Tongue (tissue), 2 donors: Measurements from ENCODE around the gene CEMIP. TPM values are rescaled to one million over a fixed set of nuclear protein-coding genes. Genes with fewer than 3 reads are reported as not detected.

Source experiments
- DNase-seq: peaks from one replicate; pipeline ENCODE4 v3.0.0-alpha.2; 2015
- total RNA-seq: library from RNA; depleted of rRNA; stranded (reverse); fragments of >200 nt; gene quantifications from one replicate; pipeline ENCODE4 v1.2.3, GENCODE V29; 2014

CEMIP gene
- total RNA-seq, 1 donor from 2014 or later = 0.82 TPM

DNA sequence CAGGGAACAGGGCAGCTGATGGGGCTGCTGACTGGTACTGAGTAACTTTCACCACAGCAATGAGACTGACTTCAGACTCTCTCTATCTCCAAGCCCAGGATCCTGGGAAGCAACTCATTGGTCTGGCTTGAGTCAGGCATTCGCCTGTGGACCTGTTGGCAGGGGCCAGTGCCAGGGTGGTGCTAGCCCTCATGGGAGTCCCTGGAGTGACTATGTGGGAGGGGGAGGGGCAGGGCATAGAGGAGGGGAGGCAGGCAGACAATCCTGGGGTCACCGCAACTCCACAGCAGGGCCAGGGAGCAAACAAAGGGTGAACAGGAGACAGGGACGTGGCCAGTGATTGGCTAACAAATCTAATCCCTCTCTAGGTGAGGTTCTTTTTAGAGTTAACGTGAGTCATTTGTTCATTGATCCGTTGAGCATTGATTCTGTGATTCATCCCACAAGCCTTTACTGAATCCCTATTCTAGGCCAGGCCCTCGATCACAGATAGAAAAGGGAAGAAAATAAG lies 71.8 kb downstream of the CEMIP start:
- no peak for DNase-seq

DNA sequence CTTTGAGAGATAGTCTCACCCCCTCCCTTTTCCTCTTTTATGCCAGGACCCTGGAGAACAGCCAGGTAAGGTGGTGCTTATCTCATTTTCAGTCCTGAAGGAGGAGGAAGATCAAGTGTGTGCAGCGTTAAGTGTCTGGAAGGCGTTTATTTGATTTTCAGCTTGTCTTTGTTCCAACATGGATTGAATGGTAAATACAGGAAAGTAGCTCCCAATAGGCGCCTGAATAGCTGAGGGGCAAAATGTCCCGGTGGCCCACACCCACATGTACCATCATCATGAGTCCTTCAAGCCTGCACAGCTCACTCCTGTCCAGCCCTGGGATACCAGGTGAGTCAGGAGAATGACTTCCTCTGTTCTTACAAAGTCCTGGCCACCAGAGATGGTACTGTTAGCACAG lies 73.5 kb downstream of the CEMIP start:
- DNase-seq = no peak

DNA sequence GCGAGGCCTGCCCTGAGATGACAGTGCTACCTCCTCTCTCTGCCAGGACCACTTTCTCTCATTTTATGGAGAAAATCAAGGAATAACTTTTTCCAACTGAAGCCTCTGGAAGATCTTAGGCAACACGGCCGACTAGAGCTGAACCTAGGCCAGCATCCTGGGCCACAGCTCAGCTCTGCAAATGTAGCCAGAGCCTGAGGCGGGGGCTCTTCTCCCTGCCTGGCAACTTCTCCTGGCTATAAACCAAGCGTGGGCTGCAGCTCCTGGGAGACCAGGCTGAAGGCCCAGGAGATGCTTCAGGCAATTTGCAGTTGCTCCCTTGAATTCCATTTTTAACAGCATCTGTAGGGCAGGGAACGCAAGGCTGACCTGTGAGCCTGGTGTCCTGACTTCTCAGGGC lies 74.9 kb downstream of the CEMIP start:
- no peak for DNase-seq

DNA sequence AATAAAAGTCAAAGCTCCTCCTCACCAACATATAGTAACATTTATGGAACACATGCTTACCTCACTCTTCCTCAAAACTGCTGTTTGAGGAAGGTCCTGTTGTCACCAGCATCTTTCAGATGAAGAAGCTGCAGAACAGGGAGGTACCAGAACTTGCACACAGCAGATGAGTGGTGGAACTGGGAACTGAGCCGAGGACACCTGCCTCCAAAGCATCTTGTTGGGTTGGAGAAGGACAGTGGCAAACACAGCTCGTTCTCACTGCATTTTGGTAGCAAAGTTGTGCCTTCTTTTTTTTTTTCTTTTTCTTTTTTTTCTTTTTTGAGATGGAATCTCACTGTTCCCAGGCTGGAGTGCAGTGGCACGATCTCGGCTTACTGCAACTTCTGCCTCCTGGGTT lies 76.0 kb downstream of the CEMIP start:
- DNase-seq = no peak

DNA sequence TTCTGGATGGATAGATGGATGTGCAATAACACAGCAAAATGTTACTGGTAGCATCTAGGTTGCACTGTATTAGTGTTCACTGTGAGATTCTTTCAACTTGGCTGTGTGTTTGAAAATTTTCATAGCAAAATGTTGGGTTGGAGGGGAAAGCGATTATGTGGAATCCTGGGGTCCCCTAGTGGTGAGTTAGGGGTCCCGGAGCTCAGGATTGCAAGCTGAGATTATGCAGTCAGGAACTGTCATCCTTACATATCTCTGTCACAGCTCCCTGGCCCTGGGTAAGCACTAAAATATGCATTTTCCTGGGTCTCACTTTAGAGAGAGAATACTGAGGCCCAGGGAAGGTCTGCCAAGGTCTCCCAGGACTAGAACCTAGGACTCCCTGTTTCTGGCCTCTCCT lies 77.2 kb downstream of the CEMIP start:
- peak; percentile 57 for DNase-seq

DNA sequence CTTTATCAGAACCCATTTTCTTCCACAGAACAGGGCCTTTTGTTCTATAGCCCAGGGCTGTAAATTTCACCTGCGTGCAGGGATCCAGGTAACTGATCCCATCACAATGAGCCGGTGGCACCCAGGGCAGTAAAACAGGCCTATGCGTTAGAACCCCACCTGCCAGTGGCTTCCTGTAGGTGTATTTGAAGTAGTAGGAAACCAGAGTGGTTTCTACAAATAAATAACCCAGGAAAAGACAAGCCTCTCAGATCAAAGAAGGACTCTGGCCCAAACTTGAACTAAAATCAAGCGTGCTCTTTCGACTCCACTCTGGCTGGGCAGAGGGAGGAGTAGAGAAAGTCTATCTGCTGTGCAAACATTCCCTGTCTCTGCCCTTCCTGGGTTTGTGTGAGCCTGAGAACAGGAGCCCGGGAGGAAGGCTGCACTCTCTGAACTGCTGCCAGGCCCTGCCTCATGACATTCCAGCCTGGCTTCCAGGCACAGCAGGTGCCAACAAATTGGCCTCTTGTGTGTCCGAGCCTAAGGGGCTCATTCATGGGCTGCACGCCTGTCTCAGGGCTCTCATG lies 77.7 kb downstream of the CEMIP start:
- DNase-seq = peak; percentile 85

DNA sequence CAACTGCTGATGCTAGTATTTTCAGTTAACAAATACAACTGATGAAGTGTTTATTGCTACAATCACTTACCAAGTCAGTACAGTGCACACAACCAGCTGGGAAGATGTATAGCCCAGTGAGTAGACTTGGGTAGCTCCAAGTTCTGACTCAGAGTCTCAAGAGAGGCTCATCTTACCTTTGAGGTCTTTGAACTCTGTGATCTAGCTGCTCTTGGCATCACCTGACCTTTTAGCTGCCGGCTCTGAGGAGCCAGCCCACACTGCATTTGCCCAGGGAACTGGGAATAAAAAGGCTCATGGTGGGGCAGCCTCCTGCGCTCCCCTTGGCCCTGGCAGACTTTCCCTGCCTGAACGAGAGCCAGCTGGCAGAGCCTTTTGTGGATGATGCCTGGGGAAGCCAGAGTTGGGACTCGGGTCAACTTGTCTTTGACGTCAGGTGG lies 82.6 kb downstream of the CEMIP start:
- DNase-seq = peak; percentile 70

DNA sequence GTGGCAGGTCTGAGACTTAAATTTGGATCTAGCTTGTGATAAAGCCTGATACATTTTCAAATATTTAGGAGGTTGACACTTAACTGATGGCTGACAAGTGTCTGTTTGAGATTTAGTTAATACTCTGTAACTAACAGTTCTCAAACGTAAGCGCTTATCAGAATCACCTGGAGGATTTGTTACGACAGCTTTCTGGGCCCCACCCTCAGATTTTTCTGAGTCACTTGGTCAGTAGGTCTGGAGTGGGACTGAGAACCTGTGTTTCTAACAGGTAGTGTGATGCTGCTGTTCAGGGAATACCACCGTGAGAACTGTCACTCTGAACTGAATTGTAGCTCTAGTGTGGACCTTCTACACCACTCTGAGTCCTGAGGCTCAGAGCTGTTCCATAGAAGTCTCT lies 85.5 kb downstream of the CEMIP start:
- DNase-seq = no peak

DNA sequence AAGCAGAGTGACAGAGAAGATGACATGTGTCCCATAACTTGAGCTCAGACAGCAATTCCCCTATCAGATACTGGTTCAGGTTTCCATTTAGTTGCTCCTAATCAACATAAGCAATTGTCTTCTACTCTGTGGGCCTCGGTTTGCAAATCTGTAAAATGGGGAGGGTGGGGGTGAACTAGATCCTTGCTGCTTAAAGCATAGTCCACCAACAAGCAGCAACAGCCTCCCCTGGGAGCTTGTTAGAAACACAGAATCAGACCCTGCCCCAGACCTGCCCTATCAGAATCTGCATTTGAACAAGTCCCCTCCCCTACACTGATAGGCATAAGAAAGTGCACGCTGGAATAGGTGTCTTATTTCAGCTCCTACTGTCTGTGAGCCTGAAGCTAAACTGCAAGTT lies 87.8 kb downstream of the CEMIP start:
- no peak for DNase-seq

DNA sequence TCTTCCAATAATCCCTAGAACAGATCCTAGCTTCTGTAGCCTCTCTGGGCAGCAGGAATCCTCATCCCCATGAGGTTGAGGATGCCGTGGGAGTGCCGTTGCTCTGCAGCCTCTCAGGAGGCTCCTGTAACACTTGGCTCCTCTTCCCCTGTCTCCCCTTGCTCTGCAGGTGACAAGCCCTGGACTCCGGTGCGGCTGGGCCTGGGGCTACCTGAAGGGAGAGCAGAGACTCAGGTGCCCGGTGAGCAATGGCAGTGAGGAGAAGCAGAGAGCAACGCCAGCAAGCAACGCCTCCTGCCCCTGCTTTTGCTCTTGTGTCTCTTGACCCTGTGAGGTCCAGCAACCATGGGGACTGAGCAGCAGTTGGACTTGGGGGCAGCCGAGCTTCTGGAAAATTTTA lies 91.2 kb downstream of the CEMIP start:
- no peak for DNase-seq

DNA sequence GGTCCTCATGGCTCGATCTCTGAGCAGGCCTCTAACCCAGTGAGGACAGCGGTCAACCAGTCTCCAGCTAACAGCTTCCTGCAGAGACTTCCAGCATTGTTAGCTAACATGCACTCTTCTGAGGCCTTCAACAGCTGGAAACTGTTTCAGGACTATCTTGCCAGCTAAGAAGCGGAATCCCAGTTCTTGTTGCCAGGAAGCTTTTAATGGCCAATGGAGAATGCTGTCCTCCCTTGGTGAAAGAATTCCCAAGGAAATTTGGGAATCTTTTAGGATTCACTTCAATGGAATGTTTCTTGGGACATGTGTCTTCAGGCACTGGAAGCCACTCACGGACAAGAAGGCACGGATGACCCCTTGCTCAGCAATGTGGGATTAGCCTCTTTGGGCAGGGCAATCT lies 91.7 kb downstream of the CEMIP start:
- peak; percentile 82 for DNase-seq

DNA sequence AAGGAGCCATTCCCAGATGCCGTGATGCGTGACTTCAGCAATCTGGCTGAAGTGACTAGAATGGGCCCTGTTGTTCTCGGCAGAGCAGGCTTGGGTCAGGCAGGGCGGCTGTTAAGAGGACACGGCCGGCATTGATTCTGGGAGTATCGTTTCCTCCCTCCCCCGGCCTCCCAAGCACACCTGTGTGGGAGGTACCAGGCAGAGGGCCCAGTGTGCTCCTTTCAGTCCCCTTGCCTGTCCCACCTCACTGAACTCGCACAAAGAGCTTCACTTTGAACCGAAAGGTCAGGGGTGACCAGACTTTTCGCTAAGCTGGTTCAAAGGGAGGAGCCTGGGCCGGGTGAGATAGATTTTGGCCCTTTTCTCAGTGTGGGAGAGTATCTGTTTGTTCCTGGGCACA lies 92.7 kb downstream of the CEMIP start:
- DNase-seq = no peak

DNA sequence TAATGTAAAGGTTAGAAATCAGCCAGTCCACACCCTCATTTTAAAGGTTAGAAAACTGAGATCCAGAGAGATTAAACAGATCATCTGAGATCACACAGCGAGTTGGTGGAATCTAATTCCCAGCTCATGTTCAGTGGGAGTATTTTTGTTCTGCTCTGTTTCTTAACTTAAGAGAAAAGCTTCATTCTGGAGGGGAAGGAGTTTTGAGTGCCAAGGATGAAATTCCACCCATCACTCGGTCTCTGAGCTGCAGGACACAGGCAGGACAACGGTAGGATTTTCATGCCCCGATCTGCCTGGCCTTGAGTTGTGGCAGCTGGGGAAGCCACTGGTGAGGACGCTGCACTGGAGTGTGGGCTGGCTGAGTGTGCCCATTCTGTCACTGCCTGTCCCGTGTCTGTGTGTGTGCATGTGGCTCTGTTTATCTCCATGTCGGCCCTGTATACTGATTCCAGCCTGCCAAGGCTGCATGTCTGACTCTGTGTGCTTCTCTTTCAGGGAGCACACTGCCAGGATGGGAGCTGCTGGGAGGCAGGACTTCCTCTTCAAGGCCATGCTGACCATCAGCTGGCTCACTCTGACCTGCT lies 94.3 kb downstream of the CEMIP start:
- no peak for DNase-seq

DNA sequence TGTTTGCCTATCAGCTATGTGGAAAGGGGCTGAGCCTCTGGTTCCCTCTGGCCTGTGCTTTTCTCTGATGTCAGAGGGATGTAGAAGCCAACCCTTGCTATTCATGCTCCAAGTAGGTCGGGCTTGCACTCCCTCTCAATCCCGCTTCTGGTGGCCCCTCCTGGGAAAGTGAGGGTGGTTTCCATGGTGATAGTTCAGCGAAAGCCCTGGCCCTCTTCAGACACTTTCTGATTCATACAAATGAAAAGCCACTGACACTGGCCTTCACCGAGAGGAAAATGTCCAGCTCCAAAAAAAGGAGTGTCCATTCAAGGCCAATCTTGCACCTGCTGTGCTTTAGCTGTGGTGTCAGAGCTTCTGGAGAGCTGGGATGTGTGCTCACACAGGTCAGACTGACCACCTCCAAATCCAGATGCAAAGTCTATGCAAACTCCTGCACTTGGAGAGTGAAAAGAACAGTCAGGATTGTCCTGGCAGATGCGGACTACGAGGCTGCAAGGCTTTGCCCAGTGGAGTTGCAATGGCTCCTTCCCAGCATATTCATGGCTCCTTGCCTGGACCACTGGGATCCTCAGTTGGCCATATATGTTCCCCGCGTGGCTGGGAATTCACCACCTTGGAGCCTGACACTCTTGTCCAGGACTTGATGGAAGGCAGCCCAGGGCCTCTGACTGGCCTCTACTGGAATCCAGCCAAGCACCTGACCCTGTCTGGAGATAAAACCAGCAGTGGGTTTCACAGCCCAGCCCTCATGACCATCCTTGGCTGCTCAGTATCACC lies 96.6 kb downstream of the CEMIP start:
- peak; percentile 75 for DNase-seq

DNA sequence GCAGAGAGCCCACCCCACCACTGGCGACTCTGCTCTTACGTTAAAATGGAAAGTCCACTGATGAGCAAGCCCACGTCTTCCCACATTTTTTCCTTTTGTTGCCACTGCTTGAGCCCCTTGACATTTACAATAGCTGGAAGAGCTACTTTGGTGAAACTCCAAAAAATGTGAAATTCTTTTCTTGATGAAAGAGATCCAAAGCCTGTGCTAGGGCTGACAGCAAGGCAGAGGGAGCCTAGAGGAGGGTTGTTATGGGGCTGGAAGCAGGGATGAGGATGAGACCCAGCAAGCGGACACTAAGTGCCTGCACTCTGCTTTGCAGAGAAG lies 97.1 kb downstream of the CEMIP start:
- DNase-seq = no peak

DNA sequence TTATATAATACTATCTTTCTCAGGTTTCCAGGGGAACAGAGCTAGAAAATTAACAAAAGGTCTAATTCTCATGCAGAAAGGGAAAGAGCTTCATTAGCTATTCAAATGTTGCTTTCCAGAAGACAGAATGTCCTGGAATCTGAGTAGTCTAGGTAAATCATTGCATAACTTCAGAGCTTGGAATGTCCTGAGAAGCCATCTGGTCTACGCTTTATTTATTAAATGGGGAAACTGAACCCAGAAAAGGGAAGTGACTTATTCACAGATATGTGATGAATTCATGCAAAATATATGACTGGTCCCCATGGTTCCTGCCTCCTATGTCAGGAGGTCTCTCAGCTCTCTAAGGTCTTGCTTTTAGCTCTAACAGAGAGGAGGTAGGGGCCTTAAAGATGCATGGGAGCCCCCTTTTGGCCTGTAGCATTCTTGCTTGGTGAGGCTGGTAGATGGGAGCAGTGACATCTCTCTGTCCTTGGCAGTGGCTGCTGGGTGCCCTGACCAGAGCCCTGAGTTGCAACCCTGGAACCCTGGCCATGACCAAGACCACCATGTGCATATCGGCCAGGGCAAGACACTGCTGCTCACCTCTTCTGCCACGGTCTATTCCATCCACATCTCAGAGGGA lies 99.2 kb downstream of the CEMIP start:
- no peak for DNase-seq

DNA sequence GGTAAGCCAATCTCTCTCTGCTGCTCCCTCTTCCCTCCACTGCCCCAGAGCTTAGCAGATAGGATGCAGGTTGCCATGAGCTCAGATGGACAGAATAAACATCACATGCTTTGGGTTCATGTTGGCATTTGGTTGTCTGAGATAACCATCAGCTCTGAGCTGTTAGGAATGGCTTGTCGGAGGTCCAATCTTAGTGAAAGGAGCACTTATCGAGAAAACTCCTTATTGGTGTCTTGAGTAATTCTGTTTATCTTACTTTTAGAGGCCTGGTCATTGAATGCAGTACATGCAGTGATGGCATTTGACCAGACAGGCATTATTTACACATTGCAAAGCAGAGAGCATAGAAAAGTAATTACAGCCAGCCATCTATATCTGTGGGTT lies 99.7 kb downstream of the CEMIP start:
- DNase-seq = no peak

DNA sequence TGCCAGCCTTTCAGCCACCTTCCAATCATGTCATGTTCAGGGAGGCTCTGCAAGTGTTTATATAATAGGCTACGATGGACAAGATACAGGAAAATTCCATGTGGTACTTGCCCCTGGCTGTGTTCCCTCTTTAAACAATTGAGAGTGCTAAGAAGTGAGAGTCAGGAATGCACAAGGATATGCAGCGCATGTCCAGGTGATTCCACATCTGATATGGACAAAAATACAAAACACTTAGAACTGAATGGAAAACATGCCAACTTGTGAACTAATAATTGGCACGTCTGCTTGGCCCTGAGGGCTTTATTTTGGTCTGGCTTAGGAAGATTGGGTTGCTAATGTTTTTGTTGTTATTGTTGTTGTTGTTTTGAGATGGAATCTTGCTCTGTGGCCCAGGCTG lies 100.9 kb downstream of the CEMIP start:
- no peak for DNase-seq

DNA sequence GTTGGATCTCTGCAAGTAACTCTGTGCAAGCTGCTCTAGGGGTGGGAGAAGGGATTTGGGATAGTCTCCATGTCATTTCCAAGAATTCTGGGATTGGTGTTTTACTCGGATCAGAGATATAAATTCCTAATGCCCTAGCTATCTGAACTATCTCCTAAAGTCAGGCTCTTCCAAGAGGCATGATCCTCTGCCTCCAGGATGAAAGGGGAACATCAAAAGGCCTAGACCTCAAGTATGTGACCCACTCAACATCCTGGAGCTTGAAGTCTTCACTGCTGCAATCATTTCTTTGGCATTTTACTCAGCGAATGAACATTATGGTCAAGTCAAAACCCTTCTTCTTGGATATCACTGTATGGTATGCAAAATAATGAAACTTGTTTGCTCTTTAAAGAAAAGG lies 104.5 kb downstream of the CEMIP start:
- no peak for DNase-seq

DNA sequence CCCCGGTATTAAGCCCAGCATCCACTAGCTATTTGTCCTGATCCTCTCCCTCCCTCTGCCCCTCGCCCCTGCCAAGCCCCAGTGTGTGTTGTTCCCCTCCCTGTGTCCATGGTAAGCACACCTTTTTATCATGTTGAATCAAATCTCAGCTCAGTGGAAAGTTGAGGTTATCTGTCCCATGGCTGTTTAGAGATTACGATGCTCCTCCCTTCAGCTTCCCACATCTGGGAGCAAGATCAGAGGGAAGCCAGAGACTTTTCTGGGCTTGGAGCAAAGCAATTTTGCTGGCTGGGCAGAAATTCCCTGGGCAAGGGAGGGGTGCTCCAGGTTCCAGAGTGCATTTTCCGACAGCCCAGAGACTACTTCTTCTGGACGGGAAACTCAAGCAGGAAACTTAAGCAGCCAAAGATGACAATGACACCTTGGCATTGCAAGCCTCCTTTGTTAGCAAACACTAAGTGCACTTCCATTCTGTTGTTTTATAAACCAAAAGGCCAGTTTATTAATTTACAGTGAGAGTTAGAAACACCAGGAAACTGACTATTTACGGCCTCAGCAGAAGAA lies 105.9 kb downstream of the CEMIP start:
- DNase-seq = no peak

DNA sequence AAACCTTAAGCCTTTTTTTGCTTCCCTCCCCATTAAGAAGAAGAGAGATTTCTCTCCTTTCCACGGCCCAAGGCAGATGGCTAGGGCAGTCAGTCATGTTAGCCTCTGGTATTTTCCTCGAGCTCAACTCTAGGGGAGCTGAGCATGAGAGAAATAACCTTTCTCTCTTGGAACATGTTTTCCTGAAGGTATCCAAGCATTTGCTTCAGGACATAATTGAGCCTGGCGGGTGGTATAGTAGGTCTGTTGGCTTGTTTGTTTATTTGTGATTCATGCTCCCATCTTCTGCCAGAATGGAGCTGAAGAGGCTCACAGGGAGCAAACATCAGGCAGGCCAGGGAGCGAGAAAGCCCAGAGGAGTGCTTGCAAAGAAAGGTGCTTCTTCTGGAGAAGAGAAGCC lies 108.0 kb downstream of the CEMIP start:
- no peak for DNase-seq

DNA sequence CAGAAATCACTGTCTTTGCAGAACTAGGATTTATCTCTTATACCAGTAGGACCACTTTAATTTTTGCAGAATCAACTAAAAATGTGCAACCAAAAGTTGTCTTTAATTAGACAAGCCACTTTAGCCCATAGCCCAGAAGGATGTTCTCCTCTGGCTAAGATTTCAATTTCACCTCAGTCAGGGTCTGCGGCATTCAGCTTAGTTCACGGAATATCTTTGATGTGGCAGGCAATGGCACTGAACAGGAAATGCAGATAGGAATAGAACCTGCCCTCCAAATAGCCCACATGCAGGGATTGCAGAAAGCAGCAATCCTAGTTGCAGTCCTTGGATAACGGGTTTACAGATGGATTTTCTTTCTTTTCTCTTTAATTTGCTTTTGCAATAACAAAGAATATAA lies 109.7 kb downstream of the CEMIP start:
- no peak for DNase-seq

DNA sequence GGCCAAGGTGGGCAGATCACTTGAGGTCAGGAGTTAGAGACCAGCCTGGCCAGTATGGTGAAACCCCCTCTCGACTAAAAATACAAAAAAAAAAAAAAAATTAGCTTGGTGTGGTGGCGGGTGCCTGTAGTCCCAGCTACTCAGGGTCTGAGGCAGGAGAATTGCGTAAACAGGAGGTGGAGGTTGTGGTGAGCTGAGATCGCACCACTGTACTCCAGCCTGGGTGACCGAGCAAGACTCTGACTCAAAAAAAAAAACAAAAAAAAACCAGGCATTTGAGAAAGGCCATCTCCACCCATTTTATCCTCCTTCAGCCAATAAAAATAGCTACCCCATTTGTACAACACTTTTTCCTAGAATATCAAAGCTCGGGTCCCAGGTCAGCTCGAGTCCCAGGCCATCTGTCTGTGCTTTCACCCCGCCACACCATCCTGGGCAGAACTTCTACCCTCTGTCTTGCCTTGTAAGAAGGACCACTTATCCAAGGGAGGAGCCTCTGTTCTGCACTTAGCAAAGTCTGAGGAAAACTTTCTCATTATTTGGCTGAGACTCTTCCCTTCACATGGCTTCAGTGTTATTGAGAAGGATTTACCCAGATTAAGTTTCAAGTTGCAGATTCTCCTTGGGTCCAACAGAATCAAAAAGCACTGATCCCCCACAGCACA lies 111.3 kb downstream of the CEMIP start:
- DNase-seq = peak; percentile 44
